ENCODE data around the gene IL36A. TPM values are rescaled to one million over a fixed set of nuclear protein-coding genes. Genes with fewer than 3 reads are reported as not detected.

IL36A gene
- total RNA-seq, 1 experiment from 2014 or later, result not detected

- Histone ChIP-seq H3K27me3 (ENCODE audit: low read length) (no peaks in the 10 kb centered on the region), H4K20me1 (ENCODE audit: low read length) (no peaks in the 10 kb centered on the region), H3K27ac (ENCODE audit: low read length) (peak overlapping the region; percentile 59), H2AFZ (ENCODE audit: low read length) (peak overlapping the region; percentile 59), H3K9me3 (ENCODE audit: low read length) (no peaks in the 10 kb centered on the region), H3K9me2 (replicated peaks; ENCODE audit: low read length) (no peaks in the 10 kb centered on the region), H3F3A (ENCODE audit: low read length, unreplicated experiment) (no peaks in the 10 kb centered on the region), H3K79me2 (ENCODE audit: low read length) (no peaks in the 10 kb centered on the region), H3K36me3 (ENCODE audit: low read depth, low read length) (no peaks in the 10 kb centered on the region), H3K4me2 (ENCODE audit: low read length) (peak overlapping the region; percentile 64), H3K9ac (ENCODE audit: low read length) (peak overlapping the region; percentile 23; the same call in 1 of the 2 replicates), H3K4me3 (ENCODE audit: low read length) (peak overlapping the region; percentile 33; the same call in 1 of the 2 replicates), H3K4me1 (ENCODE audit: insufficient read depth, low read length) (peaks cover 12% of the 10 kb centered on the region)
- DNase-seq (peak; percentile 69), ATAC-seq (peak; percentile 94)
- CTCF ChIA-PET, result interaction anchor here (0.5 to 1.0 kb wide), 7 partner anchors 11 to 233 kb away, joined by 3 to 12 read pairs (median 4); no protein-coding TSS in a partner anchor
- POLR2A ChIA-PET (ENCODE audit: unreplicated experiment), result interaction anchor here (0.5 kb wide), 1 partner anchor 308 kb away, joined by 30 read pairs; no protein-coding TSS in a partner anchor
- intact Hi-C loops (cut with micrococcal nuclease), result loop anchor here (2.0 kb wide), 2 partner anchors 110 to 210 kb away; no protein-coding TSS in a partner anchor
- no TSS peak for BruUV-seq (replicated peaks)
- TF ChIP-seq EZH2 (IDR thresholded peaks at IDR 0.05; ENCODE audit: low read length, unreplicated experiment), result no peak
- TF ChIP-seq EZH2phosphoT487 (IDR thresholded peaks at IDR 0.05; ENCODE audit: borderline replicate concordance, low read length), result no peak
- peak; percentile 87 for TF ChIP-seq CTCF (conservative IDR thresholded peaks at IDR 0.05; ENCODE audit: low read depth, low read length)
These were observed 46.7 kb upstream of the IL36A start for GRCh38 chr2:112958428-112959108.

- H3K27ac ChIP-seq (ENCODE audit: low read length), result peak overlapping the region; percentile 59; the same call in 1 of the 2 replicates
- no peak overlapping the region for H3K9ac ChIP-seq (ENCODE audit: low read length)
- BruUV-seq (replicated peaks), result no TSS peak
- no peaks in the 10 kb centered on the region for H3K27me3 ChIP-seq (ENCODE audit: low read length)
- H3K9me3 ChIP-seq (ENCODE audit: low read length), result no peaks in the 10 kb centered on the region
- H2AFZ ChIP-seq (ENCODE audit: low read length), result peak overlapping the region; percentile 59; the same call in 1 of the 2 replicates
- DNase-seq (peak; percentile 39), ATAC-seq (peak; percentile 30; the same call in 1 of the 2 replicates)
- H4K20me1 ChIP-seq (ENCODE audit: low read length), result no peaks in the 10 kb centered on the region
- intact Hi-C loops (cut with micrococcal nuclease), result loop anchor here (2.0 kb wide), 2 partner anchors 110 to 210 kb away; no protein-coding TSS in a partner anchor
- peak overlapping the region; percentile 64; the same call in 1 of the 2 replicates for H3K4me2 ChIP-seq (ENCODE audit: low read length)
- no peaks in the 10 kb centered on the region for H3K9me2 ChIP-seq (replicated peaks; ENCODE audit: low read length)
- TF ChIP-seq CTCF (conservative IDR thresholded peaks at IDR 0.05; ENCODE audit: low read depth, low read length) (peak; percentile 44; the same call in 1 of the 2 replicates), EZH2phosphoT487 (IDR thresholded peaks at IDR 0.05; ENCODE audit: borderline replicate concordance, low read length) (no peak)
- no peak overlapping the region for H3K4me3 ChIP-seq (ENCODE audit: low read length)
- no peaks in the 10 kb centered on the region for H3F3A ChIP-seq (ENCODE audit: low read length, unreplicated experiment)
- CTCF ChIA-PET, result interaction anchor here (0.5 to 1.0 kb wide), 7 partner anchors 11 to 234 kb away, joined by 3 to 12 read pairs (median 4); no protein-coding TSS in a partner anchor
- no peaks in the 10 kb centered on the region for H3K79me2 ChIP-seq (ENCODE audit: low read length)
- peaks cover 12% of the 10 kb centered on the region for H3K4me1 ChIP-seq (ENCODE audit: insufficient read depth, low read length)
- POLR2A ChIA-PET (ENCODE audit: unreplicated experiment), result no interaction called here
- no peaks in the 10 kb centered on the region for H3K36me3 ChIP-seq (ENCODE audit: low read depth, low read length)
These were observed 46.0 kb upstream of the IL36A start for GRCh38 chr2:112959109-112959812.

Measured in PC-3 (cell line).